Activated T-cell treated with anti-CD3 and anti-CD28 coated beads, Interleukin-2, amount 50 U/mL, for 72 hours (primary cell): ENCODE data around the gene NCR3LG1. TPM values are rescaled to one million over a fixed set of nuclear protein-coding genes. Genes with fewer than 3 reads are reported as not detected.

Source experiments
- ATAC-seq, 2 donors: fragments of 150-1000 bp; cut with Tn5 transposase; replicated peaks in 1 of 2; 2 replicates each; pipeline ENCODE4 v1.10.0; 2021; ENCODE audit warnings: moderate library complexity in 2 of 2, mild to moderate bottlenecking in 1 of 2
- DNase-seq, 2 donors: peaks; one replicate each; pipeline ENCODE4 v3.0.0; 2021 to 2022; ENCODE audit warnings: mixed read lengths in 1 of 2
- H3K27ac Mint-ChIP-seq: one replicate; pipeline ENCODE4 v1.8.0; 2022; ENCODE audit warnings: mild to moderate bottlenecking, moderate library complexity, mixed read lengths
- H3K27me3 Mint-ChIP-seq: one replicate; pipeline ENCODE4 v1.8.0; 2022; ENCODE audit warnings: low read depth, mixed read lengths
- H3K36me3 Mint-ChIP-seq, 2 donors: one replicate each; pipeline ENCODE4 v1.8.0; 2022; ENCODE audit warnings: mixed read lengths in 2 of 2, mild to moderate bottlenecking in 1 of 2; ENCODE audit not compliant: insufficient read depth in 2 of 2
- H3K4me1 Mint-ChIP-seq: one replicate; pipeline ENCODE4 v1.8.0; 2022; ENCODE audit warnings: low read depth, mixed read lengths
- H3K4me3 Mint-ChIP-seq, 2 donors: one replicate each; pipeline ENCODE4 v1.8.0; 2022; ENCODE audit warnings: mild to moderate bottlenecking in 2 of 2, mixed read lengths in 2 of 2, moderate library complexity in 2 of 2
- H3K9me3 Mint-ChIP-seq, 2 donors: one replicate each; pipeline ENCODE4 v1.8.0; 2022; ENCODE audit warnings: mixed read lengths in 2 of 2
- total RNA-seq, 2 donors: library from RNA; stranded (reverse); gene quantifications; one replicate each; pipeline ENCODE4 v1.2.3, GENCODE V29; 2022

Gene NCR3LG1
- total RNA-seq: 1 to 10 TPM; 1.3 to 1.5 TPM

GRCh38 chr11:17351510-17352176, at the start of gene NCR3LG1:
Gene NCR3LG1 (plus strand): TSS chr11:17351800. CDS start chr11:17351970, 170 bp downstream.
- Mint-ChIP-seq H3K27ac (peak within 1 kb of the TSS; percentile 70), H3K4me3 (peak within 1 kb of the TSS; percentile 94)

GRCh38 chr11:17313349-17314231, 38.0 kb upstream of the NCR3LG1 start:
- DNase-seq: no peak
- Mint-ChIP-seq H3K27ac (no peak overlapping the region), H3K36me3 (peaks cover 0 to 8% of the 10 kb centered on the region in 2 donors), H3K9me3 (no peaks in the 10 kb centered on the region), H3K27me3 (no peaks in the 10 kb centered on the region), H3K4me3 (no peak overlapping the region), H3K4me1 (no peaks in the 10 kb centered on the region)
- ATAC-seq: peak; percentile 23 to 32

More at GRCh38 chr11:17351510-17352176, at the start of gene NCR3LG1:
- ATAC-seq (peak; percentile 54 to 55), DNase-seq (peak; percentile 60 to 61)
- Mint-ChIP-seq H3K4me1 (peaks cover 43% of the 10 kb centered on the region), H3K36me3 (peaks cover 4% of the 10 kb centered on the region in 2 donors), H3K9me3 (no peaks in the 10 kb centered on the region), H3K27me3 (peaks cover 21% of the 10 kb centered on the region)

- no peaks in the 10 kb centered on the region for H3K27me3 Mint-ChIP-seq
- H3K27ac Mint-ChIP-seq: no peak overlapping the region
- no peak overlapping the region for H3K4me3 Mint-ChIP-seq
- H3K9me3 Mint-ChIP-seq: no peaks in the 10 kb centered on the region
- H3K36me3 Mint-ChIP-seq: peaks cover 0 to 8% of the 10 kb centered on the region in 2 donors
- DNase-seq: no peak
- H3K4me1 Mint-ChIP-seq: no peaks in the 10 kb centered on the region
- no peak for ATAC-seq
These were observed 37.4 kb upstream of the NCR3LG1 start for GRCh38 chr11:17314232-17314547.

- Mint-ChIP-seq H3K36me3 (peaks cover 3 to 8% of the 10 kb centered on the region in 2 donors), H3K4me1 (no peaks in the 10 kb centered on the region), H3K27me3 (no peaks in the 10 kb centered on the region), H3K4me3 (no peak overlapping the region), H3K9me3 (peaks cover 0 to 3% of the 10 kb centered on the region in 2 donors), H3K27ac (no peak overlapping the region)
- DNase-seq (no peak), ATAC-seq (peak in 1 of 2 donors; percentile 45)
These were observed 36.6 kb upstream of the NCR3LG1 start for GRCh38 chr11:17314904-17315426.

GRCh38 chr11:17328871-17329494, 22.6 kb upstream of the NCR3LG1 start:
- DNase-seq (no peak), ATAC-seq (no peak)
- peaks cover 0 to 12% of the 10 kb centered on the region in 2 donors for H3K36me3 Mint-ChIP-seq
- H3K4me1 Mint-ChIP-seq: no peaks in the 10 kb centered on the region
- H3K27ac Mint-ChIP-seq: no peak overlapping the region
- no peaks in the 10 kb centered on the region for H3K27me3 Mint-ChIP-seq
- peaks cover 0 to 2% of the 10 kb centered on the region in 2 donors for H3K9me3 Mint-ChIP-seq
- H3K4me3 Mint-ChIP-seq: no peak overlapping the region

- peaks cover 0 to 9% of the 10 kb centered on the region in 2 donors for H3K36me3 Mint-ChIP-seq
- H3K4me3 Mint-ChIP-seq: no peak overlapping the region
- DNase-seq (no peak), ATAC-seq (no peak)
- H3K4me1 Mint-ChIP-seq: no peaks in the 10 kb centered on the region
- no peaks in the 10 kb centered on the region for H3K9me3 Mint-ChIP-seq
- no peaks in the 10 kb centered on the region for H3K27me3 Mint-ChIP-seq
- no peak overlapping the region for H3K27ac Mint-ChIP-seq
These were observed 19.9 kb upstream of the NCR3LG1 start for GRCh38 chr11:17331669-17332068.

GRCh38 chr11:17333799-17334586, 17.6 kb upstream of the NCR3LG1 start:
- Mint-ChIP-seq H3K27me3 (no peaks in the 10 kb centered on the region), H3K36me3 (peaks cover 0 to 7% of the 10 kb centered on the region in 2 donors), H3K9me3 (no peaks in the 10 kb centered on the region), H3K27ac (no peak overlapping the region), H3K4me3 (no peak overlapping the region), H3K4me1 (no peaks in the 10 kb centered on the region)
- DNase-seq (no peak), ATAC-seq (no peak)

- DNase-seq: no peak
- Mint-ChIP-seq H3K27me3 (no peaks in the 10 kb centered on the region), H3K4me1 (peaks cover 17% of the 10 kb centered on the region), H3K9me3 (no peaks in the 10 kb centered on the region), H3K36me3 (no peaks in the 10 kb centered on the region), H3K27ac (no peak overlapping the region), H3K4me3 (no peak overlapping the region)
- ATAC-seq: no peak
These were observed 8.3 kb upstream of the NCR3LG1 start for GRCh38 chr11:17343257-17343656.

- H3K27me3 Mint-ChIP-seq: no peaks in the 10 kb centered on the region
- H3K4me1 Mint-ChIP-seq: peaks cover 17% of the 10 kb centered on the region
- H3K27ac Mint-ChIP-seq: peak overlapping the region; percentile 73
These were observed 7.7 kb upstream of the NCR3LG1 start for GRCh38 chr11:17343907-17344306.

GRCh38 chr11:17347676-17348075, 3.9 kb upstream of the NCR3LG1 start:
- DNase-seq: no peak
- H3K9me3 Mint-ChIP-seq: no peaks in the 10 kb centered on the region
- no peaks in the 10 kb centered on the region for H3K36me3 Mint-ChIP-seq
- ATAC-seq: no peak
- H3K27ac Mint-ChIP-seq: no peak overlapping the region
- H3K27me3 Mint-ChIP-seq: peaks cover 16% of the 10 kb centered on the region
- no peak overlapping the region for H3K4me3 Mint-ChIP-seq
- peaks cover 38% of the 10 kb centered on the region for H3K4me1 Mint-ChIP-seq

More at GRCh38 chr11:17343907-17344306, 7.7 kb upstream of the NCR3LG1 start:
- Mint-ChIP-seq H3K4me3 (no peak overlapping the region), H3K9me3 (no peaks in the 10 kb centered on the region), H3K36me3 (no peaks in the 10 kb centered on the region)
- ATAC-seq (peak; percentile 97 to 98), DNase-seq (peak; percentile 46 to 67)

GRCh38 chr11:17350455-17351171, 987 bp upstream of the NCR3LG1 start:
- peak overlapping the region; percentile 94 for H3K4me3 Mint-ChIP-seq
- no peak for DNase-seq
- peak; percentile 51 to 58 for ATAC-seq
- peaks cover 43% of the 10 kb centered on the region for H3K4me1 Mint-ChIP-seq
- H3K36me3 Mint-ChIP-seq: peaks cover 0 to 1% of the 10 kb centered on the region in 2 donors
- peak overlapping the region; percentile 43 for H3K27ac Mint-ChIP-seq
- H3K9me3 Mint-ChIP-seq: no peaks in the 10 kb centered on the region
- peaks cover 21% of the 10 kb centered on the region for H3K27me3 Mint-ChIP-seq

- DNase-seq: no peak
- no peak for ATAC-seq
- H3K9me3 Mint-ChIP-seq: no peaks in the 10 kb centered on the region
These were observed 459 bp upstream of the NCR3LG1 start for GRCh38 chr11:17351172-17351509.

More at GRCh38 chr11:17351172-17351509, 459 bp upstream of the NCR3LG1 start:
- Mint-ChIP-seq H3K27me3 (peaks cover 21% of the 10 kb centered on the region), H3K4me1 (peaks cover 43% of the 10 kb centered on the region), H3K4me3 (peak overlapping the region; percentile 94), H3K36me3 (peaks cover 0 to 1% of the 10 kb centered on the region in 2 donors), H3K27ac (no peak overlapping the region)
